Spleen (tissue), 7 donors: Measurements from ENCODE around the gene NMRK2.

Source experiments
- POLR2A ChIP-seq, 3 donors: fragments of 450-650 bp; IDR thresholded peaks; one replicate each; pipeline ENCODE4 v1.5.1; 2017; ENCODE audit warnings: antibody characterized with exemption in 3 of 3, mild to moderate bottlenecking in 1 of 3
- POLR2AphosphoS5 ChIP-seq, 3 donors: sonication (generic); formaldehyde crosslinking; IDR thresholded peaks; one replicate each; pipeline ENCODE4 v1.5.1; 2017; ENCODE audit warnings: antibody characterized with exemption in 3 of 3
- TF ChIP-seq, protein P1 (sequence below), 11 experiments: fragments of 200-600 bp in 7 of 11; fragments of 450-650 bp in 4 of 11; sonication (generic) in 4 of 11; IDR thresholded peaks in 8 of 11; conservative IDR thresholded peaks in 3 of 11; 1 replicate in 7 of 11; 2 replicates in 4 of 11; pipeline versions ENCODE4 v1.4.0 to v1.8.0; 2016 to 2021; ENCODE audit warnings: antibody characterized with exemption in 11 of 11, inconsistent platforms in 4 of 11, mild to moderate bottlenecking in 1 of 11
- donor health status: DM: no; HTN: no; CAD: no; lungs with moderate emphysema.
- donor health status: DM: no; HTN: no; CAD: no.
- donor health status: DM: no; HTN: no; CAD: no.

GRCh38 chr19:3964256-3965194, 31.7 kb downstream of the NMRK2 start:
- TF ChIP-seq POLR2AphosphoS5 (IDR thresholded peaks at IDR 0.05) (peak in 1 of 3 donors; percentile 25), POLR2A (IDR thresholded peaks at IDR 0.05) (no peak)
- TF ChIP-seq, protein P1, sequence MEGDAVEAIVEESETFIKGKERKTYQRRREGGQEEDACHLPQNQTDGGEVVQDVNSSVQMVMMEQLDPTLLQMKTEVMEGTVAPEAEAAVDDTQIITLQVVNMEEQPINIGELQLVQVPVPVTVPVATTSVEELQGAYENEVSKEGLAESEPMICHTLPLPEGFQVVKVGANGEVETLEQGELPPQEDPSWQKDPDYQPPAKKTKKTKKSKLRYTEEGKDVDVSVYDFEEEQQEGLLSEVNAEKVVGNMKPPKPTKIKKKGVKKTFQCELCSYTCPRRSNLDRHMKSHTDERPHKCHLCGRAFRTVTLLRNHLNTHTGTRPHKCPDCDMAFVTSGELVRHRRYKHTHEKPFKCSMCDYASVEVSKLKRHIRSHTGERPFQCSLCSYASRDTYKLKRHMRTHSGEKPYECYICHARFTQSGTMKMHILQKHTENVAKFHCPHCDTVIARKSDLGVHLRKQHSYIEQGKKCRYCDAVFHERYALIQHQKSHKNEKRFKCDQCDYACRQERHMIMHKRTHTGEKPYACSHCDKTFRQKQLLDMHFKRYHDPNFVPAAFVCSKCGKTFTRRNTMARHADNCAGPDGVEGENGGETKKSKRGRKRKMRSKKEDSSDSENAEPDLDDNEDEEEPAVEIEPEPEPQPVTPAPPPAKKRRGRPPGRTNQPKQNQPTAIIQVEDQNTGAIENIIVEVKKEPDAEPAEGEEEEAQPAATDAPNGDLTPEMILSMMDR (IDR thresholded peaks at IDR 0.05 in 8 of 11, conservative IDR thresholded peaks at IDR 0.05 in 3 of 11): no peak
